Calu3 (cell line): ENCODE data around the gene FYTTD1. TPM values are rescaled to one million over a fixed set of nuclear protein-coding genes. Genes with fewer than 3 reads are reported as not detected.

ENCODE experiments used
- BruUV-seq: library from RNA; stranded (reverse); fragments of 400-500 nt; replicated peaks from 2 replicates; lab custom pipeline; 2021; lab: Mats Ljungman, UMichigan
- CTCF ChIA-PET: fragments of 300-600 bp; sonication (Branson Sonifier 250); formaldehyde crosslinking; loops from one replicate; lab custom pipeline; 2022; ENCODE audit warnings: antibody characterized with exemption; lab: Charles Lee
- DNase-seq: peaks from one replicate; pipeline ENCODE4 v3.0.0; 2022
- H3K27ac Mint-ChIP-seq: one replicate; pipeline ENCODE4 v1.8.0; 2022; ENCODE audit warnings: mixed read lengths; ENCODE audit not compliant: unreplicated experiment
- H3K27me3 Mint-ChIP-seq: one replicate; pipeline ENCODE4 v1.8.0; 2022; ENCODE audit warnings: mixed read lengths; ENCODE audit not compliant: unreplicated experiment
- H3K36me3 Mint-ChIP-seq: one replicate; pipeline ENCODE4 v1.8.0; 2022; ENCODE audit warnings: mild to moderate bottlenecking, moderate library complexity, mixed read lengths; ENCODE audit not compliant: insufficient read depth, unreplicated experiment
- H3K4me1 Mint-ChIP-seq: one replicate; pipeline ENCODE4 v1.8.0; 2022; ENCODE audit warnings: mild to moderate bottlenecking, low read depth, mixed read lengths; ENCODE audit not compliant: unreplicated experiment
- H3K4me3 Mint-ChIP-seq: one replicate; pipeline ENCODE4 v1.8.0; 2022; ENCODE audit warnings: mild to moderate bottlenecking, low read depth, moderate library complexity, mixed read lengths; ENCODE audit not compliant: unreplicated experiment
- H3K9me3 Mint-ChIP-seq: one replicate; pipeline ENCODE4 v1.8.0; 2022; ENCODE audit warnings: low read depth, mixed read lengths; ENCODE audit not compliant: unreplicated experiment
- intact Hi-C: fragments of 100-400 bp; cut with micrococcal nuclease; formaldehyde crosslinking; loops from one replicate; pipeline ENCODE4 v1.10.0; 2022; ENCODE audit not compliant: unreplicated experiment
- total RNA-seq: library from RNA; stranded (reverse); gene quantifications from 2 replicates; pipeline ENCODE4 v1.2.3, GENCODE V29; 2022
- TF ChIP-seq, protein P1 (sequence below): fragments of 200-600 bp; IDR thresholded peaks from one replicate; pipeline ENCODE4 v1.8.0; 2022; ENCODE audit warnings: antibody characterized with exemption; ENCODE audit not compliant: unreplicated experiment

The FYTTD1 gene
- total RNA-seq, 1 experiment from 2014 or later = 37.6 TPM

DNA sequence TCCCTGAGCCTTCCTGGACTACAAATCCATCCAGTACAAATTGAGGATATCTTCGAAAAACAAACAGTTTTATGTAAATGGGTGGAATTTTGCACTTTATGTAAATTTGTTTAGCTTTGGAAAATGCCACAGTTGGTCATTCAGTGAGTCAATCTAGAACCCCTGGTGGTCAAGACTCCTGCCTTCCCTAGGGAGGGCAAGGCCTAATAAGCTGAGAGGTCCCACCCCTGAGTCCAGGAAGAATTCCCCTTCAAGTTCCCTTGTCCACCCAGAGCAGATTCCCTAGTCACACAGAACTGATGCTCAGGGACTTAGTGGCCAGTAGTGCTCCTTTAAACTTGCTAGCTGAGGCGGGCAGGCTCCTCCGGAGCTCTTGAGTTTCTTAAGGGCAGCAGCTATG, 6.9 kb upstream of the FYTTD1 start:
- Mint-ChIP-seq H3K9me3 (no peaks in the 10 kb centered on the region), H3K36me3 (no peaks in the 10 kb centered on the region), H3K4me3 (no peak overlapping the region), H3K27me3 (no peaks in the 10 kb centered on the region), H3K27ac (no peak overlapping the region), H3K4me1 (peaks cover 1% of the 10 kb centered on the region)
- TF ChIP-seq, protein P1, sequence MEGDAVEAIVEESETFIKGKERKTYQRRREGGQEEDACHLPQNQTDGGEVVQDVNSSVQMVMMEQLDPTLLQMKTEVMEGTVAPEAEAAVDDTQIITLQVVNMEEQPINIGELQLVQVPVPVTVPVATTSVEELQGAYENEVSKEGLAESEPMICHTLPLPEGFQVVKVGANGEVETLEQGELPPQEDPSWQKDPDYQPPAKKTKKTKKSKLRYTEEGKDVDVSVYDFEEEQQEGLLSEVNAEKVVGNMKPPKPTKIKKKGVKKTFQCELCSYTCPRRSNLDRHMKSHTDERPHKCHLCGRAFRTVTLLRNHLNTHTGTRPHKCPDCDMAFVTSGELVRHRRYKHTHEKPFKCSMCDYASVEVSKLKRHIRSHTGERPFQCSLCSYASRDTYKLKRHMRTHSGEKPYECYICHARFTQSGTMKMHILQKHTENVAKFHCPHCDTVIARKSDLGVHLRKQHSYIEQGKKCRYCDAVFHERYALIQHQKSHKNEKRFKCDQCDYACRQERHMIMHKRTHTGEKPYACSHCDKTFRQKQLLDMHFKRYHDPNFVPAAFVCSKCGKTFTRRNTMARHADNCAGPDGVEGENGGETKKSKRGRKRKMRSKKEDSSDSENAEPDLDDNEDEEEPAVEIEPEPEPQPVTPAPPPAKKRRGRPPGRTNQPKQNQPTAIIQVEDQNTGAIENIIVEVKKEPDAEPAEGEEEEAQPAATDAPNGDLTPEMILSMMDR = no peak
- CTCF ChIA-PET = no interaction called here
- no TSS peak for BruUV-seq
- no peak for DNase-seq
- intact Hi-C loops = no loop called here

DNA sequence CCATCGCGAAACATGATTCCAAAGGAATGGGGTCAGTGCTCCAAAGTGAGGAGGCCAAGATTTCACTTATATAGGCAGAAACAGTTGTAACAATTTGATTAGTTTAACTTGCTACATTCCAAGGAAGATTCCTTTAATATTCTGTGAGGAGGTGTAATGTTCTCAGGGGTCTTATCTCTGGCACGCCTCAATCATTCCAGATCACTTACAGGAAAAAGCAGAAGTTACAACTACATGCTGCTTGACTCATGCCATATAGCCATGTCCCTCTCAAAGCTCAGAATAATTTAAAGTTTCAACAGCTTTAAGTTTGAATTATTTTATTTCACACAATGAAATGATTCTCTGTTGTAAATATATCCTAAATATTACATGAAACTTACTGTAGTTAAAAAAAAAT, 3.5 kb upstream of the FYTTD1 start:
- intact Hi-C loops = no loop called here

DNA sequence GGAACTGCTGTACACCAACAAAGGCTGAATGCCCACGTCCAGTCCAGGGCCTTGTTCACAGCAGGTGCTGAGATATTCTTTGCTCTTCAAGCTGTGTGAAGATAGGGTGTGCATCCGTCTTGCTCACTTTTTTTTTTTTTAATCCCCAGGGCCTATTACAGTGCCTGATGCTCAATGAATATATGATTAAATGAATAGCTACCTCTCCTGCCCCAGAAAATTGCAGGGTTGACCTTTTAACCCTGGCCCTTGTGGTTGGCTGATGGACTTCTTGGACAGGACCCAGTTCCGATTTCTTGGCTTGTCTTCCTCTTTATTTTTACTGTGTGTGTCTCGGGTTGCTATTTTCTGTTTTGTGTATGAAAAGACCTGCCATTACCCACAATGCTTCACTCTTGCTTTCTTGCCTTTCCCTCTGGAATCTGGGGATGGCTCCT, 2.9 kb upstream of the FYTTD1 start:
- CTCF ChIA-PET = no interaction called here
- no peaks in the 10 kb centered on the region for H3K9me3 Mint-ChIP-seq
- H3K27me3 Mint-ChIP-seq = no peaks in the 10 kb centered on the region
- H3K4me1 Mint-ChIP-seq = peaks cover 13% of the 10 kb centered on the region
- BruUV-seq = no TSS peak
- intact Hi-C loops = no loop called here
- no peak overlapping the region for H3K27ac Mint-ChIP-seq
- H3K4me3 Mint-ChIP-seq = no peak overlapping the region
- peaks cover 27% of the 10 kb centered on the region for H3K36me3 Mint-ChIP-seq
- no peak for DNase-seq
- TF ChIP-seq, protein P1 = no peak

More for the DNA sequence above, 3.5 kb upstream of the FYTTD1 start:
- CTCF ChIA-PET = no interaction called here
- Mint-ChIP-seq H3K27me3 (no peaks in the 10 kb centered on the region), H3K27ac (no peak overlapping the region), H3K9me3 (no peaks in the 10 kb centered on the region), H3K4me3 (no peak overlapping the region), H3K36me3 (peaks cover 24% of the 10 kb centered on the region), H3K4me1 (peaks cover 13% of the 10 kb centered on the region)
- DNase-seq = no peak
- no TSS peak for BruUV-seq
- TF ChIP-seq, protein P1 = no peak

DNA sequence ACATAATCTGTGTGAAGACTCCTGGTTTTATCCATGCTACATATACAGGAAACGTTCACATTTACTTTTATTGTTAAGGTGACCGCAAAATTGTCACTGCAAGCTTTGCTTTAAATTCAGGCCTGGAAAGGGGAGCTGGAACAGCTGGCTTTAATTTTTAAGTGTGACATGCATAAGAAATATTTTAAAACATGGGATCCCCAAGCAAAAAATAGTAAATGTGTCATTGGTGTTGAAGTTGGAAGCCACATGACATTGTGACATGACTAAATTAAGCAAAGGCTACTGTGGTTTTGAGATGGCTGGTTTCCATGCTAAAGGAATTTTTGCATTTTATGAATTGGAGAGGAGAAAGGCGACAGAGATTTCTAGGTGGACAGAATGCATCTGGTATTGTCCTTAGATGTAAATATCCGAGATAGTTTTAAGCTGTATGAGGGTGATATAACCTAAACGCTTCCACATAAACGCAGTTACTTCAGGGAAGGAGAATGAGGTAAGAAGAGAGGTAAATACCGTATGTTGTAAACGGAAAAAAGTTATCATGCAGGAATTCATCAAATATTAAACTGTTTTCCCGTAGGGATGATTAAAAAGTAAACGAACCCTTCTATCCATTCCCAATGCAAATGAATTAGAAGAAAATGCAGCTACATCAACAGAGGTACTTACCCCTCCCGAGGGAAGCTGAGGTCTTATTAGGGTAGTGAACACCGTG, 927 bp upstream of the FYTTD1 start:
- TF ChIP-seq, protein P1 = no peak
- no peaks in the 10 kb centered on the region for H3K27me3 Mint-ChIP-seq
- H3K4me3 Mint-ChIP-seq = peak overlapping the region; percentile 87
- H3K27ac Mint-ChIP-seq = peak overlapping the region; percentile 66
- H3K36me3 Mint-ChIP-seq = peaks cover 30% of the 10 kb centered on the region
- CTCF ChIA-PET = interaction anchor here (0.6 kb wide), 2 partner anchors 39 to 113 kb away, joined by 3 read pairs; no protein-coding TSS in a partner anchor
- H3K9me3 Mint-ChIP-seq = no peaks in the 10 kb centered on the region
- intact Hi-C loops = no loop called here
- no peak for DNase-seq
- BruUV-seq = no TSS peak
- H3K4me1 Mint-ChIP-seq = peaks cover 13% of the 10 kb centered on the region
